K562 (cell line): Measurements from ENCODE around the gene DCXR.

ENCODE experiments used
- ARID2 ChIP-seq: fragments of 450-650 bp; IDR thresholded peaks from 2 replicates; pipeline ENCODE4 v1.6.1; 2017; ENCODE audit warnings: antibody characterized with exemption, mild to moderate bottlenecking
- HDAC6 ChIP-seq: IDR thresholded peaks from 2 replicates; pipeline ENCODE4 v1.6.1; 2012; ENCODE audit warnings: low read depth, mild to moderate bottlenecking, control low read depth, inconsistent platforms, low read length, moderate library complexity
- POLR2AphosphoS5 ChIP-seq: IDR thresholded peaks from 2 replicates; pipeline ENCODE4 v1.6.1; 2011; ENCODE audit warnings: mild to moderate bottlenecking, low read depth, low read length, moderate library complexity; ENCODE audit not compliant: control insufficient read depth, insufficient read depth
- RAD21 ChIP-seq, 2 experiments: fragments of 250-450 bp in 1 of 2; fragments of 450-650 bp in 1 of 2; sonication (Bioruptor Pico) in 1 of 2; formaldehyde crosslinking in 1 of 2; IDR thresholded peaks in 1 of 2; conservative IDR thresholded peaks in 1 of 2; 2 replicates each; pipeline versions ENCODE4 v1.4.0 to v1.8.0; 2020 to 2022; ENCODE audit warnings: mild to moderate bottlenecking in 2 of 2, moderate library complexity in 1 of 2
- TF ChIP-seq, protein P1 (sequence below): fragments of 450-650 bp; formaldehyde crosslinking; IDR thresholded peaks from 2 replicates; pipeline ENCODE4 v1.4.0; 2020; ENCODE audit warnings: mild to moderate bottlenecking, mixed read lengths
- TF ChIP-seq, protein P2 (sequence below): fragments of 450-650 bp; IDR thresholded peaks from 2 replicates; pipeline ENCODE4 v1.6.1; 2016; ENCODE audit warnings: low read depth

DNA sequence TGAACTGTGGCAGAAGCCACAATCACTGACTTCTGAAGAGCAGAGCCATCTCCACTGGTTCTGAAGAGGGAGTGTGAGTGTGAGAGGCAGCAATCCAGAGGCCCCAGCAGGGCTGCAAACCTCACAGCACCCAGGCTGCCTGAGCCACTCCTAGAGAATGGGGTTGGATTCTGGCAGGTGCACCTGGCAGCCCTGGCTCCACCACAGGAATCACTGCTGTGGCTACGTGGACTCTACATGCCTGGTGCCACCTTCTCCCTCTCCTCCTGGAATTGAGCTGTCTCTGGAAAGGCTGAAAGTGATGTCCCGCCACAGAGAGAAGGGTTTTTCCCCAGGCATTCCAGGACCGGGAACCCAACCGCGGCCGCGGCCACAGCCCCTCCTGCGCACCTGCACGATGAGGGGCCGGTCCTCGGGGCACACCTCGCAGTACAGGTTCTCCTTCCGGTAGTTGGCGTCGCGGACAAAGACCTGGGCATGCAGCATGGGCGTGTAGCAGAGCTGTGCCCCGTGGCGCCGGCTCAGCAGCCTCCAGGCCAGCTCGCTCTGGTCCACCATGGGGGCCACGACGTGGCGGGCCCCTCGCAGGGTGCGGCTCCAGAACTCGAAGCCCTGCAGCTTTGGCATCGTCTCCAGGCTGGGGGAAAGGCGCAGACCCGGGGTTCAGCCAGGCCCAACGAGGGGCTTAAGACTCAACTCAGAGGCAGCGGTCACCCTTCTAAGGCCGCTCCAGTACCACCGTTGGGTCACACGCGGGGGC lies 27.1 kb upstream of the DCXR start:
- no peak for TF ChIP-seq HDAC6
- no peak for TF ChIP-seq POLR2AphosphoS5
- TF ChIP-seq, protein P1, sequence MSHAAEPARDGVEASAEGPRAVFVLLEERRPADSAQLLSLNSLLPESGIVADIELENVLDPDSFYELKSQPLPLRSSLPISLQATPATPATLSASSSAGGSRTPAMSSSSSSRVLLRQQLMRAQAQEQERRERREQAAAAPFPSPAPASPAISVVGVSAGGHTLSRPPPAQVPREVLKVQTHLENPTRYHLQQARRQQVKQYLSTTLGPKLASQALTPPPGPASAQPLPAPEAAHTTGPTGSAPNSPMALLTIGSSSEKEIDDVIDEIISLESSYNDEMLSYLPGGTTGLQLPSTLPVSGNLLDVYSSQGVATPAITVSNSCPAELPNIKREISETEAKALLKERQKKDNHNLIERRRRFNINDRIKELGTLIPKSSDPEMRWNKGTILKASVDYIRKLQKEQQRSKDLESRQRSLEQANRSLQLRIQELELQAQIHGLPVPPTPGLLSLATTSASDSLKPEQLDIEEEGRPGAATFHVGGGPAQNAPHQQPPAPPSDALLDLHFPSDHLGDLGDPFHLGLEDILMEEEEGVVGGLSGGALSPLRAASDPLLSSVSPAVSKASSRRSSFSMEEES (CRISPR knock-in tag), result no peak
- no peak for TF ChIP-seq ARID2
- TF ChIP-seq, protein P2, sequence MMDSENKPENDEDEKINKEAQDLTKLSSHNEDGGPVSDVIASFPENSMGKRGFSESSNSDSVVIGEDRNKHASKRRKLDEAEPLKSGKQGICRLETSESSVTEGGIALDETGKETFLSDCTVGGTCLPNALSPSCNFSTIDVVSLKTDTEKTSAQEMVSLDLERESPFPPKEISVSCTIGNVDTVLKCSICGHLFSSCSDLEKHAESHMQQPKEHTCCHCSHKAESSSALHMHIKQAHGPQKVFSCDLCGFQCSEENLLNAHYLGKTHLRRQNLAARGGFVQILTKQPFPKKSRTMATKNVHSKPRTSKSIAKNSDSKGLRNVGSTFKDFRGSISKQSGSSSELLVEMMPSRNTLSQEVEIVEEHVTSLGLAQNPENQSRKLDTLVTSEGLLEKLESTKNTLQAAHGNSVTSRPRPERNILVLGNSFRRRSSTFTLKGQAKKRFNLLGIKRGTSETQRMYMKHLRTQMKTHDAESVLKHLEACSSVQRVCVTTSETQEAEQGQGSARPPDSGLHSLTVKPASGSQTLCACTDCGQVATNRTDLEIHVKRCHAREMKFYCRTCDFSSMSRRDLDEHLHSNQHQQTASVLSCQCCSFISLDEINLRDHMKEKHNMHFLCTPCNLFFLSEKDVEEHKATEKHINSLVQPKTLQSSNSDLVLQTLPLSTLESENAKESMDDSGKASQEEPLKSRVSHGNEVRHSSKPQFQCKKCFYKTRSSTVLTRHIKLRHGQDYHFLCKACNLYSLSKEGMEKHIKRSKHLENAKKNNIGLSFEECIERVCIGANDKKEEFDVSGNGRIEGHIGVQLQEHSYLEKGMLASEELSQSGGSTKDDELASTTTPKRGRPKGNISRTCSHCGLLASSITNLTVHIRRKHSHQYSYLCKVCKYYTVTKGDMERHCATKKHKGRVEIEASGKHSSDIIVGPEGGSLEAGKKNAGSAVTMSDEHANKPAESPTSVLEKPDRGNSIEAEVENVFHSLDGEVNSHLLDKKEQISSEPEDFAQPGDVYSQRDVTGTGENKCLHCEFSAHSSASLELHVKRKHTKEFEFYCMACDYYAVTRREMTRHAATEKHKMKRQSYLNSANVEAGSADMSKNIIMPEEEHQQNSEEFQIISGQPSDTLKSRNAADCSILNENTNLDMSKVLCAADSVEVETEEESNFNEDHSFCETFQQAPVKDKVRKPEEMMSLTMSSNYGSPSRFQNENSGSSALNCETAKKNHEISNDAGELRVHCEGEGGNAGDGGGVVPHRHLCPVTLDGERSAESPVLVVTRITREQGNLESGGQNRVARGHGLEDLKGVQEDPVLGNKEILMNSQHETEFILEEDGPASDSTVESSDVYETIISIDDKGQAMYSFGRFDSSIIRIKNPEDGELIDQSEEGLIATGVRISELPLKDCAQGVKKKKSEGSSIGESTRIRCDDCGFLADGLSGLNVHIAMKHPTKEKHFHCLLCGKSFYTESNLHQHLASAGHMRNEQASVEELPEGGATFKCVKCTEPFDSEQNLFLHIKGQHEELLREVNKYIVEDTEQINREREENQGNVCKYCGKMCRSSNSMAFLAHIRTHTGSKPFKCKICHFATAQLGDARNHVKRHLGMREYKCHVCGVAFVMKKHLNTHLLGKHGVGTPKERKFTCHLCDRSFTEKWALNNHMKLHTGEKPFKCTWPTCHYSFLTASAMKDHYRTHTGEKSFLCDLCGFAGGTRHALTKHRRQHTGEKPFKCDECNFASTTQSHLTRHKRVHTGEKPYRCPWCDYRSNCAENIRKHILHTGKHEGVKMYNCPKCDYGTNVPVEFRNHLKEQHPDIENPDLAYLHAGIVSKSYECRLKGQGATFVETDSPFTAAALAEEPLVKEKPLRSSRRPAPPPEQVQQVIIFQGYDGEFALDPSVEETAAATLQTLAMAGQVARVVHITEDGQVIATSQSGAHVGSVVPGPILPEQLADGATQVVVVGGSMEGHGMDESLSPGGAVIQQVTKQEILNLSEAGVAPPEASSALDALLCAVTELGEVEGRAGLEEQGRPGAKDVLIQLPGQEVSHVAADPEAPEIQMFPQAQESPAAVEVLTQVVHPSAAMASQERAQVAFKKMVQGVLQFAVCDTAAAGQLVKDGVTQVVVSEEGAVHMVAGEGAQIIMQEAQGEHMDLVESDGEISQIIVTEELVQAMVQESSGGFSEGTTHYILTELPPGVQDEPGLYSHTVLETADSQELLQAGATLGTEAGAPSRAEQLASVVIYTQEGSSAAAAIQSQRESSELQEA, result no peak
- TF ChIP-seq RAD21 (CRISPR knock-in tag; conservative IDR thresholded peaks at IDR 0.05 in 1 of 2, IDR thresholded peaks at IDR 0.05 in 1 of 2), result no peak
